Measurements from ENCODE around the gene TMEM127. TPM values are rescaled to one million over a fixed set of nuclear protein-coding genes. Genes with fewer than 3 reads are reported as not detected.
A peak's percentile ranks its signal among the peaks of the same experiment; 100 is the strongest.

The TMEM127 gene
- total RNA-seq, 1 experiment from 2014 or later, result 31.5 TPM

- intact Hi-C loops (cut with micrococcal nuclease), result loop anchor here (2.0 to 10.0 kb wide), 3 partner anchors 123 to 269 kb away; partner anchors contain the start of genes ANKRD36C and ASTL
- H3K4me1 Mint-ChIP-seq (ENCODE audit: insufficient read depth, unreplicated experiment), result peaks cover 36% of the 10 kb centered on the region
- BruUV-seq (replicated peaks), result no TSS peak
- ChIA-PET CTCF (interaction anchor here (0.7 to 2.9 kb wide), 12 partner anchors 16 to 269 kb away, joined by 3 to 15 read pairs (median 4); no protein-coding TSS in a partner anchor), POLR2A (interaction anchor here (0.6 to 4.7 kb wide), 14 partner anchors 11 to 272 kb away, joined by 3 to 114 read pairs (median 6); partner anchors contain the start of genes SNRNP200 and STARD7)
- no peak for DNase-seq (ENCODE audit: unreplicated experiment)
- no peaks in the 10 kb centered on the region for H3K27me3 Mint-ChIP-seq (ENCODE audit: insufficient read depth, unreplicated experiment)
- TF ChIP-seq CTCF (IDR thresholded peaks at IDR 0.05; ENCODE audit: unreplicated experiment), result no peak
- peaks cover 53% of the 10 kb centered on the region for H3K36me3 Mint-ChIP-seq (ENCODE audit: insufficient read depth, unreplicated experiment)
- no peak overlapping the region for H3K4me3 Mint-ChIP-seq (ENCODE audit: unreplicated experiment)
- peak overlapping the region; percentile 83 for H3K27ac Mint-ChIP-seq (ENCODE audit: low read depth, unreplicated experiment)
- H3K9me3 Mint-ChIP-seq (ENCODE audit: unreplicated experiment), result no peaks in the 10 kb centered on the region
These were observed 4.3 kb downstream of the TMEM127 start for GRCh38 chr2:96261328-96262003.

GRCh38 chr2:96260387-96261260 is 5.2 kb downstream of the TMEM127 start:
- Mint-ChIP-seq H3K36me3 (ENCODE audit: insufficient read depth, unreplicated experiment) (peaks cover 61% of the 10 kb centered on the region), H3K4me3 (ENCODE audit: unreplicated experiment) (peak overlapping the region; percentile 42), H3K4me1 (ENCODE audit: insufficient read depth, unreplicated experiment) (peaks cover 34% of the 10 kb centered on the region), H3K9me3 (ENCODE audit: unreplicated experiment) (no peaks in the 10 kb centered on the region), H3K27ac (ENCODE audit: low read depth, unreplicated experiment) (peak overlapping the region; percentile 83), H3K27me3 (ENCODE audit: insufficient read depth, unreplicated experiment) (no peaks in the 10 kb centered on the region)
- intact Hi-C loops (cut with micrococcal nuclease), result loop anchor here (1.0 to 10.0 kb wide), 4 partner anchors 52 to 268 kb away; partner anchors contain the start of genes ANKRD36C, ASTL and STARD7
- POLR2A ChIA-PET, result interaction anchor here (0.6 to 4.7 kb wide), 20 partner anchors 10 to 852 kb away, joined by 3 to 114 read pairs (median 5); partner anchors contain the start of genes ANKRD36, ANKRD36C, NCAPH and SNRNP200
- no TSS peak for BruUV-seq (replicated peaks)
- TF ChIP-seq CTCF (IDR thresholded peaks at IDR 0.05; ENCODE audit: unreplicated experiment), result peak; percentile 45
- peak; percentile 94 for DNase-seq (ENCODE audit: unreplicated experiment)
- CTCF ChIA-PET, result interaction anchor here (0.6 to 2.9 kb wide), 14 partner anchors 16 to 565 kb away, joined by 3 to 15 read pairs (median 4); no protein-coding TSS in a partner anchor

- peak overlapping the region; percentile 42 for H3K4me3 Mint-ChIP-seq (ENCODE audit: unreplicated experiment)
- no peaks in the 10 kb centered on the region for H3K27me3 Mint-ChIP-seq (ENCODE audit: insufficient read depth, unreplicated experiment)
- H3K36me3 Mint-ChIP-seq (ENCODE audit: insufficient read depth, unreplicated experiment), result peaks cover 71% of the 10 kb centered on the region
- H3K4me1 Mint-ChIP-seq (ENCODE audit: insufficient read depth, unreplicated experiment), result peaks cover 31% of the 10 kb centered on the region
- ChIA-PET CTCF (interaction anchor here (0.5 to 2.9 kb wide), 10 partner anchors 20 to 555 kb away, joined by 3 to 13 read pairs (median 3); no protein-coding TSS in a partner anchor), POLR2A (interaction anchor here (0.8 to 4.7 kb wide), 13 partner anchors 9 to 268 kb away, joined by 3 to 114 read pairs (median 5); partner anchors contain the start of genes ANKRD36C, NCAPH, SNRNP200 and STARD7)
- no peaks in the 10 kb centered on the region for H3K9me3 Mint-ChIP-seq (ENCODE audit: unreplicated experiment)
- BruUV-seq (replicated peaks), result no TSS peak
- intact Hi-C loops (cut with micrococcal nuclease), result no loop called here
- no peak for TF ChIP-seq CTCF (IDR thresholded peaks at IDR 0.05; ENCODE audit: unreplicated experiment)
- no peak for DNase-seq (ENCODE audit: unreplicated experiment)
- H3K27ac Mint-ChIP-seq (ENCODE audit: low read depth, unreplicated experiment), result peak overlapping the region; percentile 83
These were observed 6.3 kb downstream of the TMEM127 start for GRCh38 chr2:96259497-96259921.

Measured in MCF 10A (cell line).